ENCODE results near the gene RAB31.
"Not testable (repeated sequence)": the region's sequence is repeated elsewhere in the genome, so short reads cannot be mapped to it uniquely, and the experiment has no call there.

Gene RAB31

GRCh38 chr18:9758624-9759075 is 50.5 kb downstream of the RAB31 start:
- no peak for DNase-seq (ENCODE audit: low read depth in 2 of 2)

- no peak for DNase-seq (ENCODE audit: low read depth in 2 of 2)
Observed at GRCh38 chr18:9760641-9761040, 52.5 kb downstream of the RAB31 start.

GRCh38 chr18:9762526-9762925 is 54.4 kb downstream of the RAB31 start:
- no peak for DNase-seq (ENCODE audit: low read depth in 2 of 2)

DNA sequence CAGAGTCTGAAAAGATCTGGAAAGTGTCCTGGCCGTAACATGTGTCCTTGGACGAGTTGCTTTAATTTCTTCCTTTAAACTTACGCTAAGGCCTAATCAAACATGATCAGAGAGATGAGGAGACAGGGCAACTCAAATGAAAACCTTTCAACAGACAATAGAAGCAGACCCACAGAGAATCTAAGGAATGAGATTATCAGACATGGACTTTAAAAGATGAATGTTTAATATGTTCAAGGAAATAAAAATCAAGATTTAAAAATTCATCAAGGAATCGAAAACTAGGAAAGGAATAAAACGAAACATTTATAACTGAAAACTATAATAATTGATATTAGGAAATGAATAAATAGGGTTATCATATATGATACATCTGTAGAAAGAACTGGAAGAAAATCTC is 55.1 kb downstream of the RAB31 start:
- no peak for DNase-seq (ENCODE audit: low read depth in 2 of 2)

- DNase-seq (ENCODE audit: low read depth in 2 of 2): no peak
Observed at GRCh38 chr18:9764011-9764481, 55.9 kb downstream of the RAB31 start.

DNA sequence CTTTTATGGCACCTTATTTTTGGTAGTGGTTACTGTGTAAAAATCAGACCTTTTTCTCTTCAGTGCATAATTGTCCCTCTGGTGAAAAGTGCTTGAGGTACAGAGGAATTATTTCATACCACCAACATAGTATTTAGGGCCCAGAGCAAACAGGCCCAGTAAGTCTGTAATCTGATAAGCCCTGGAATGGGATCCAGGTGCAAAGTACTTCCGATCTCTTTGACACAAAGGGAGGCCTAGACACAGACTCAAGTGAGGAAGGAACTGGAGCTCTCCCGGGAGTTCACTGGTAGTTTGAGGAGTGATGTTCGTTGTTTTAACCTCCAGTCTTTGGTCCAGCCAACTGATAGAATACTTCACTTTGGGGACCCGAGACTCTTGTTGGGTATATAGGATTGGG is 57.4 kb downstream of the RAB31 start:
- no peak for DNase-seq (ENCODE audit: low read depth in 2 of 2)

DNA sequence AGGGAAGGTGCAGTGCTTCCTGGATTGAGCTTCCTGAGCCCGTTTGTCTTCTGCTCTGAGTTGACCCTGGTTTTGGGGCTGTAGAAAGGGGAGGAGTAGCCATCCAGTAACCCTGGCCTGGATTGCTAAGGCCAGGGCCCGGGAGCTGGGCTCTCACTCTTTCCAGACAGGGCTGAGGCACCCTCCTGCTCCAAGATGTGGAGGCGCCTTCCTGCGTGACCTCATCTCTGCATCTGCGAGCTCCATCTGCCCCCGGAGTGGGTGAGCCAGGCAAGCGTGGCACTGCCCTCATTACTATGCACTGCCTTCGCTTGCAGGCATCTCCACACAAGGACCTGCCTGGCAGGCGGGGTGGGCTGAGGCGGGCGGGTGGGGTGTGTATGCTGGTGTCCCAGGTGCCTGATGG is 58.0 kb downstream of the RAB31 start:
- no peak for DNase-seq (ENCODE audit: low read depth in 2 of 2)

GRCh38 chr18:9766740-9767139 is 58.6 kb downstream of the RAB31 start:
- DNase-seq (ENCODE audit: low read depth in 2 of 2): no peak

- DNase-seq (ENCODE audit: low read depth in 2 of 2): not testable (repeated sequence)
Observed at GRCh38 chr18:9768071-9768691, 60.1 kb downstream of the RAB31 start.

DNA sequence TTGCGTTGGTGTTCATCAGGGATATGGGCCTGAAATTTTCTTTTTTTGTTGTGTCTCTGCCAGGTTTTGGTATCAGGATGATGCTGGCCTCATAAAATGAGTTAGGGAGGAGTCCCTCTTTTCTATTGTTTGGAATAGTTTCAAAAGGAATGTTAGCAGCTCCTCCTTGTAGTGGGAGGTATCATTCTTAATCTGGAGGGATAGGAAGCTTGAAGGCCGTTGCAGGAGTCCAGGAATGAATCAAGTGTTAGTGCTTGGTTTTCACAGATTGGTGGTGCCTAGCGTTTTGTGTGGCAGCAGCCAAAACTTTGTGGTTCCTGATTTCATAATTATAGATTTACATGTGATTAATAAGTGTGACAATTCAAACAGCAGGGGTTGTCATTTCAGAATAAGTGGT is 62.0 kb downstream of the RAB31 start:
- DNase-seq (ENCODE audit: low read depth in 2 of 2): not testable (repeated sequence)

DNA sequence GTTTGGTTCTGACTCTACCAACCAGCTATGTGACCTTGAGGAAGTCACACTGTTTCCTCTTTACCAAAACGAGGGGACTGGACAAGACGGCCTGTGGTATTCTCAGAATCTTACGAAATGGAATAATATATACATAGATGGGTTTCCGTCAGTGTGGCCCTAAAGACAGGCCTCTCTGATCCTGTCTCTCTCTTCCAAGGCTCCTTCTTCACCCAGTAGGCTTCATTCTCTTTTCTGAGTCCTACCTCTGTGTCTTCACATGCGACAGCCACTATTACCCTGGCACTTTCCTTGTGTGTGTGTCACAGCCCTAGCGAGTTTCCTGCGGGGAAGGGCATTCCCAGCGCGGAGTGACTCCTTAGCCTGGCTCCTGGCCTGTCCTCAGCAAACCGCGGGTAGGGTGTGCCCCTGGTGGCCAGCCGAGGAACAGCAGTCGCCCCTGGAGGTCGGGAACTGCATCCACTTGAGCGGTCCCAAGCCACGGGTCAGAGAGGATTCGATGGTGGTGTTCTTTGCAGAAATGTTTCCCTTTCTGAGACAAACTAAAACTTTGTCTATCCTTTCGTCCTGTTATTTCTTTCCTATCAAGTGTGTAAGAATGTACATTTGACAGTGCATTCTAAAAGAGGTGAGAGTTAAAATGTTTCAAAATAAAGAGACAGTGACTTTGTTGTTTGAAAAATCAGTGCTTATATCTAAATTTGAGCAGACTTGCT is 63.3 kb downstream of the RAB31 start:
- DNase-seq (ENCODE audit: low read depth in 2 of 2): peak; percentile 19 to 25

- no peak for DNase-seq (ENCODE audit: low read depth in 2 of 2)
Observed at GRCh38 chr18:9771977-9772660, 64.0 kb downstream of the RAB31 start.

- DNase-seq (ENCODE audit: low read depth in 2 of 2): no peak
Observed at GRCh38 chr18:9772847-9773677, 65.0 kb downstream of the RAB31 start.

- no peak for DNase-seq (ENCODE audit: low read depth in 2 of 2)
Observed at GRCh38 chr18:9774150-9774549, 66.0 kb downstream of the RAB31 start.

GRCh38 chr18:9775178-9775577 is 67.1 kb downstream of the RAB31 start:
- DNase-seq (ENCODE audit: low read depth in 2 of 2): no peak

DNA sequence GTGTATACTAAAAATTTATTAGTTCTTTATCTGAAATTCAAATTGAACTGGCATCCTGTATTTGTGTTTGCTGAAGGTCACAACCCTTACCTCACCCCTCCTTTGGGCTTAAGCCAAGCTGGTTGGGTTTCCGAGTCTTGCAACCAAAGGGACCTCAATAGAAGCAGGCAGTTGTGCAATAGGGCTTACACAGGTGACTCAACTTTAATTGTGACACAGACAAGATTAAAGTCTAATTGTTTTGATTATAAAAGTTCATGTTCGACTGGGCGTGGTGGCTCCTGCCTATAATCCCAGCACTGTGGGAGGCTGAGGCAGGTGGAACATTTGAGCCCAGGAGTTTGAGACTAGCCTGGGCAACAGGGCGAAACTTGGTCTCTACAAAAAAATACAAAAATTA is 71.5 kb downstream of the RAB31 start:
- DNase-seq (ENCODE audit: low read depth in 2 of 2): no peak

GRCh38 chr18:9782073-9782857 is 74.2 kb downstream of the RAB31 start:
- DNase-seq (ENCODE audit: low read depth in 2 of 2): no peak

GRCh38 chr18:9786631-9787030 is 78.5 kb downstream of the RAB31 start:
- no peak for DNase-seq (ENCODE audit: low read depth in 2 of 2)

DNA sequence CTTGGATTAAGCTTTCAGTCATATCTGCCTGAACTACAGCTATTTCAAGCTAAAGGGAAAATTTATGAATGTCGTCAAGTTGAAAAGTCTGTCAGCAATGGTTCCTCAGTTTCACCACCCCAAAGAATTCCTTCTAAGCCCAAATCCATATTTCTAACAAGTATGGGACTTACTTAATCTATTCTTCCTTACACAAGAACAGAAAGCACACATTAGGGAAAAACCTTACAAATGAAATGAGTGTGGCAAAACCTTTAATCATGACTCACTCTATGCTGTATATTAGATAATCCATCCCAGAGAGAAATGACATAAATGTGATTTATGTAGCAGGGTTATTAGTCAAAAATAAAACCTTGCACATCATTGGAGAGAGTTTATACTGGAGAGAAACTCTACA is 78.9 kb downstream of the RAB31 start:
- DNase-seq (ENCODE audit: low read depth in 2 of 2): no peak

GRCh38 chr18:9787712-9788111 is 79.6 kb downstream of the RAB31 start:
- no peak for DNase-seq (ENCODE audit: low read depth in 2 of 2)

DNA sequence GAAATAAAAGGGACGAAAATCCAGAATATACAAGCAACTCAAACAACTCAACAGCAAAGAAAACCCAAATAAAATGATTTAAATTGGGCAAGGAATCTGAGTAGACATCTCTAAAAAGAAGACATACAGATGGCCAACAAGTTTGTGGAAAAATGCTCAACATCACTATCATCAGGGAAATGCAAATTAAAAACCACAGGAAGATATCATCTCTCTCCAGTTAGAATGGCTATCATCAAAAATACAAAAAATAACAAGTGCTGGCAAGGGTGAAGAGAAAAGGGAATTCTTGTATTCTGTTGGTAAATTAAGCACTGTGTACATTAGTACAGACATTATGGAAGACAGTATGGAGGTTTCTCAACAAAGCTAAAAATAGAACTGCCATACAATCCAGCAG is 80.0 kb downstream of the RAB31 start:
- DNase-seq (ENCODE audit: low read depth in 2 of 2): no peak
